D721Med (cell line): ENCODE data around the gene NVL.
A peak's percentile ranks its signal among the peaks of the same experiment; 100 is the strongest.

Source experiments
- DNase-seq: peaks from one replicate; pipeline ENCODE4 v3.0.0; 2011; ENCODE audit warnings: low spot score; ENCODE audit not compliant: insufficient read length
- FAIRE-seq: peaks from 2 replicates; lab custom pipeline; 2011; peaks lifted over from hg19 to GRCh38; lab: Jason Lieb, UNC
- CTCF ChIP-seq: IDR thresholded peaks from 2 replicates; pipeline ENCODE4 v1.5.1; 2012; ENCODE audit warnings: mild to moderate bottlenecking, control low read depth; ENCODE audit not compliant: insufficient read depth; ENCODE audit errors: missing control alignments

Gene NVL

GRCh38 chr1:224192082-224192788 lies 137.7 kb downstream of the NVL start:
- TF ChIP-seq CTCF: no peak
- DNase-seq (no peak), FAIRE-seq (no peak)

DNA sequence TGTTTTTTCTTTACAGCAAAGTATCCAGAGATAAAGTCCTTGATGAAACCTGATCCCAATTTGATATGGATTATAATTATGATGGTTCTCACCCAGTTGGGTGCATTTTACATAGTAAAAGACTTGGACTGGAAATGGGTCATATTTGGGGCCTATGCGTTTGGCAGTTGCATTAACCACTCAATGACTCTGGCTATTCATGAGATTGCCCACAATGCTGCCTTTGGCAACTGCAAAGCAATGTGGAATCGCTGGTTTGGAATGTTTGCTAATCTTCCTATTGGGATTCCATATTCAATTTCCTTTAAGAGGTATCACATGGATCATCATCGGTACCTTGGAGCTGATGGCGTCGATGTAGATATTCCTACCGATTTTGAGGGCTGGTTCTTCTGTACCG lies 140.4 kb downstream of the NVL start:
- FAIRE-seq (no peak), DNase-seq (no peak)
- no peak for TF ChIP-seq CTCF

GRCh38 chr1:224188286-224188685 lies 141.7 kb downstream of the NVL start:
- DNase-seq: no peak
- TF ChIP-seq CTCF: no peak
- no peak for FAIRE-seq

DNA sequence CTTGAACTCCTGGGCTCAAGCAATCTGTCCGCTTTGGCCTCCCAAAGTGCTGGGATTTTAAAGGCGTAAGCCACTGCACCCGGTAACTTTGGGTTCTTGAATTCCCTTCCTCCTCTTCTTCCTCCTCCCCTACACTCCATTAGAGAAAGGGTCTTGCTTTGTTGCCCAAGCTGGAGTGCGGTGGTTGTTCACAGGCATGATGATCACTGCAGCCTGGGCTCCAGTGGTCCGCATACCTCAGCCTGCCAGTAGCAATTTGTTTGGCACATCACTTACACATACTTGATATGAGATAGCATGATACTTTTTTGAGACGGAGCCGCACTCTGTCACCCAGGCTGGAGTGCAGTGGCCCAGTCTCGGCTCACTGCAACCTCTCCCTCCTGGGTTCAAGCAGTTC lies 144.8 kb downstream of the NVL start:
- FAIRE-seq (no peak), DNase-seq (no peak)
- TF ChIP-seq CTCF: no peak

- FAIRE-seq (peak; percentile 48), DNase-seq (peak; percentile 46)
- no peak for TF ChIP-seq CTCF
Observed at GRCh38 chr1:224183591-224184312, 146.2 kb downstream of the NVL start.

GRCh38 chr1:224182866-224183590 lies 146.9 kb downstream of the NVL start, which contains the start of gene DEGS1:
DEGS1 (plus strand) TSS chr1:224183240; CDS start chr1:224183337, 97 bp downstream.
- no peak for FAIRE-seq

More at GRCh38 chr1:224182866-224183590, 146.9 kb downstream of the NVL start, which contains the start of gene DEGS1:
- peak; percentile 90 for DNase-seq
- no peak for TF ChIP-seq CTCF
